Measurements from ENCODE around the gene COL5A1. TPM values are rescaled to one million over a fixed set of nuclear protein-coding genes. Genes with fewer than 3 reads are reported as not detected.

COL5A1 gene
- total RNA-seq, 1 experiment from 2014 or later: not detected

GRCh38 chr9:134720796-134721195, 79.2 kb downstream of the COL5A1 start:
- intact Hi-C loops (cut with micrococcal nuclease): no loop called here
- POLR2A ChIA-PET: interaction anchor here (1.1 kb wide), 1 partner anchor 18 kb away, joined by 3 read pairs; no protein-coding TSS in a partner anchor
- CTCF ChIA-PET: interaction anchor here (1.5 kb wide), 1 partner anchor 18 kb away, joined by 4 read pairs; no protein-coding TSS in a partner anchor
- H3K36me3 Mint-ChIP-seq (ENCODE audit: insufficient read depth, unreplicated experiment): no peaks in the 10 kb centered on the region
- H3K9me3 Mint-ChIP-seq (ENCODE audit: unreplicated experiment): no peaks in the 10 kb centered on the region
- H3K4me1 Mint-ChIP-seq (ENCODE audit: insufficient read depth, unreplicated experiment): no peaks in the 10 kb centered on the region
- H3K27me3 Mint-ChIP-seq (ENCODE audit: insufficient read depth, unreplicated experiment): peaks cover 62% of the 10 kb centered on the region
- no peak overlapping the region for H3K27ac Mint-ChIP-seq (ENCODE audit: low read depth, unreplicated experiment)
- TF ChIP-seq CTCF (IDR thresholded peaks at IDR 0.05; ENCODE audit: unreplicated experiment): no peak
- BruUV-seq (replicated peaks): no TSS peak
- no peak for DNase-seq (ENCODE audit: unreplicated experiment)
- no peak overlapping the region for H3K4me3 Mint-ChIP-seq (ENCODE audit: unreplicated experiment)

DNA sequence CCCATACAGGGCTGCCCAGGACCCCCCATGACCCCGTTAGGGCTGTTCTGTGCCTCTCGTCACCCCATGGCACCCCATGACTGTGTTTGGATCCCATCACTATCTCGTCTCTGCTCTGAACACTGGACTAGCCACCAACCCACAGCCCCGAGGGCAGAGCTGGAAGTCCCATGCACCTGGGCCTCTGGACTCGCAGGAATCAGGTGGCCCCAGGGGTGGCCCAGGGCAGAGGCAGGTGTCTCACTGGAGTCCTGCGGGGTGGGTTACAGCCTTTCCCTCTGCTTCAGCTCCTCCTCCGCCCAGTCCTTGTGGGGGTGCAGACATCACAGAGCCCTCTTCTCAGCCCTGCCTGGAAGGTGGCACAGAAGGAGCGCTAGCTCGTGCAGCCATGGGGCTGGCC, 79.7 kb downstream of the COL5A1 start:
- Mint-ChIP-seq H3K4me1 (ENCODE audit: insufficient read depth, unreplicated experiment) (no peaks in the 10 kb centered on the region), H3K9me3 (ENCODE audit: unreplicated experiment) (no peaks in the 10 kb centered on the region), H3K36me3 (ENCODE audit: insufficient read depth, unreplicated experiment) (no peaks in the 10 kb centered on the region), H3K27me3 (ENCODE audit: insufficient read depth, unreplicated experiment) (peaks cover 57% of the 10 kb centered on the region), H3K4me3 (ENCODE audit: unreplicated experiment) (no peak overlapping the region), H3K27ac (ENCODE audit: low read depth, unreplicated experiment) (no peak overlapping the region)
- BruUV-seq (replicated peaks): no TSS peak
- CTCF ChIA-PET: interaction anchor here (1.5 kb wide), 1 partner anchor 17 kb away, joined by 4 read pairs; no protein-coding TSS in a partner anchor
- intact Hi-C loops (cut with micrococcal nuclease): no loop called here
- POLR2A ChIA-PET: no interaction called here
- no peak for DNase-seq (ENCODE audit: unreplicated experiment)
- no peak for TF ChIP-seq CTCF (IDR thresholded peaks at IDR 0.05; ENCODE audit: unreplicated experiment)

- Mint-ChIP-seq H3K9me3 (ENCODE audit: unreplicated experiment) (no peaks in the 10 kb centered on the region), H3K36me3 (ENCODE audit: insufficient read depth, unreplicated experiment) (no peaks in the 10 kb centered on the region), H3K27me3 (ENCODE audit: insufficient read depth, unreplicated experiment) (peaks cover 57% of the 10 kb centered on the region), H3K4me1 (ENCODE audit: insufficient read depth, unreplicated experiment) (no peaks in the 10 kb centered on the region), H3K4me3 (ENCODE audit: unreplicated experiment) (no peak overlapping the region), H3K27ac (ENCODE audit: low read depth, unreplicated experiment) (no peak overlapping the region)
- no peak for DNase-seq (ENCODE audit: unreplicated experiment)
- BruUV-seq (replicated peaks): no TSS peak
- TF ChIP-seq CTCF (IDR thresholded peaks at IDR 0.05; ENCODE audit: unreplicated experiment): no peak
- ChIA-PET CTCF (interaction anchor here (1.5 kb wide), 1 partner anchor 16 kb away, joined by 4 read pairs; no protein-coding TSS in a partner anchor), POLR2A (no interaction called here)
- intact Hi-C loops (cut with micrococcal nuclease): no loop called here
Observed at GRCh38 chr9:134722120-134722701, 80.6 kb downstream of the COL5A1 start.

DNA sequence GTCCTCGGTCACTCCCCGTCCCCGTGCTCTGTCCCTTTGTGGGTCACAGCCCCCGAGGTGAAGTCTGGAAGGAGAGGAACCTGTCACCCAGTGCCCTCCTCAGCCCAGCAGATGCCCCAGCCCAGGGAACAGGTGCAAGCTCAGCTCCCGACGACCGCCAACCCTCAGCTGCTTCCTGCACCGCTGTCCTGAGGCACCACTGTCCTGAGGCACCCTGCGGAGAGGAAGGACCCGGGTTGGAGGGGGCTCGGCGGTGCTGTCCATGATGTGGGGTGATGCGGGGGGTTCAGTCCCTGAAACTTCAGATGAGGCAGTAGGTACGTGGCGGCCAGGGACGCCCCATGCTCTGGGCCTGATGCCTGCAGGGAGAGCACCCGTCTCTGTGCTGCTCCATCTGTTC, 81.4 kb downstream of the COL5A1 start:
- ChIA-PET POLR2A (no interaction called here), CTCF (no interaction called here)
- Mint-ChIP-seq H3K9me3 (ENCODE audit: unreplicated experiment) (no peaks in the 10 kb centered on the region), H3K4me1 (ENCODE audit: insufficient read depth, unreplicated experiment) (no peaks in the 10 kb centered on the region), H3K4me3 (ENCODE audit: unreplicated experiment) (no peak overlapping the region), H3K27me3 (ENCODE audit: insufficient read depth, unreplicated experiment) (peaks cover 52% of the 10 kb centered on the region), H3K27ac (ENCODE audit: low read depth, unreplicated experiment) (no peak overlapping the region), H3K36me3 (ENCODE audit: insufficient read depth, unreplicated experiment) (no peaks in the 10 kb centered on the region)
- TF ChIP-seq CTCF (IDR thresholded peaks at IDR 0.05; ENCODE audit: unreplicated experiment): no peak
- no peak for DNase-seq (ENCODE audit: unreplicated experiment)
- intact Hi-C loops (cut with micrococcal nuclease): no loop called here
- no TSS peak for BruUV-seq (replicated peaks)

All from MCF 10A (cell line).